Sciatic nerve (tissue), 2 donors: ENCODE results near the gene TNK2. TPM values are rescaled to one million over a fixed set of nuclear protein-coding genes. Genes with fewer than 3 reads are reported as not detected.
"Not testable (repeated sequence)": the region's sequence is repeated elsewhere in the genome, so short reads cannot be mapped to it uniquely, and the experiment has no call there.

ENCODE experiments used
- ATAC-seq: fragments of 200-7000 bp; cut with Tn5 transposase; one replicate; pipeline ENCODE4 v1.9.1; 2020; ENCODE audit warnings: mild to moderate bottlenecking, moderate library complexity
- DNase-seq: peaks from one replicate; pipeline ENCODE4 v3.0.0-alpha.2; 2020; ENCODE audit warnings: low spot score
- intact Hi-C: fragments of 100-400 bp; cut with DNase I; formaldehyde crosslinking; loops from one replicate; pipeline ENCODE4 v1.14.2; 2022
- total RNA-seq: library from RNA; stranded (reverse); fragmentation: NEBNext Ultra II Directional; extraction: Animal tissue kit (Norgen Biotek cat#: 25700); gene quantifications from one replicate; pipeline ENCODE4 v1.2.1, GENCODE V29; 2021
- donor health status: DM: no; HTN: no; CAD: no.
- donor health status: DM: no; HTN: no; CAD: no.

TNK2 gene
- total RNA-seq, 1 donor from 2014 or later, result 72.0 TPM

GRCh38 chr3:195876297-195877064, 31.9 kb downstream of the TNK2 start:
- ATAC-seq, result no peak
- DNase-seq, result no peak
- intact Hi-C loops, result no loop called here

GRCh38 chr3:195875482-195876236, 32.7 kb downstream of the TNK2 start:
- no peak for ATAC-seq
- intact Hi-C loops, result no loop called here
- no peak for DNase-seq

DNA sequence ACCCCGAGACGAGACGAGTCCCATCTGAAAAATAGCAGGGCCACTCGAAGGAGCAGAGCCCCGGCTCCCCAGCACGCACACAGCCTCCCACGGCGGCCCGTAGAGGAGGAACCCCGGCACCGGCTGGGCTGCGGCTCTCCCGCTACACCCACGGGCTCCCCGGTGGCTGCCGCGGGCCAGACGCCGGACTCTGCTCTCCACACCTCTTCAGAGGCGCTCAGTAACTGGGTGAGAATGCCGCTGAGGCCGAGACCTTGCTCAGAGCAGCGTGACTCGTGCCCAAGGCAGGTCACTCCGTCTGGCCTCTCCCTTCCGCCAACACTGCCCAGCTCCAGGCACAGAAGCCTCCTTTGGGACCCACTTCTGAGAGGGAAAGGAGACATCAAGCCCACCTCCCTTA, 34.4 kb downstream of the TNK2 start:
- DNase-seq (no peak), ATAC-seq (no peak)
- intact Hi-C loops, result no loop called here

DNA sequence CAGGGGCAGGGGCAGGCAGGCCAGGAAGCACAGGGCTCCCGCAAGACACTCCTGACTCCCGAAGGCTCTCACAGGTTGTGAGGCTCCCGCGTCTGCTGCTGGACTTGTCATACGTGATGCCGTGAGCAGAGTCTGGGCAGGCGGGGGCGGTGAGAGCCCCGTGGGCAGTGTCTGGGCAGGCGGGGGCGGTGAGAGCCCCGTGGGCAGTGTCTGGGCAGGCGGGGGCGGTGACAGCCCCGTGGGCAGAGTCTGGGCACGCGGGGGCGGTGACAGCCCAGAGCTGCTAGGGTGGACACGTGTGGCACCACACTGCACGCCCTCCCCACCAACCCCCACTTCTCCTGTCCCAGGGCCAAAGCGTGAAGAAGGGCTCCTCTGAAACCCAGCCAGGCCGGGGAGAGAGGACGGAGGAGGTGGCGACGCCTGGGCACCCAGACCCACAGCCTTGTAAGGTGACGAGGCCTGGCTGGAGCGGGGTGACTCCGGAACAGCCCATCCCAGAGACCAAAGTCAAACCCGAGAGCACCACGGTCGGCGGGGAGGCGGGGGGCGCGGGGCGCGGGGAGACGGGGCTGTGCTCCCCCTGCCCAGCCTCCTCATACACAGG, 35.0 kb downstream of the TNK2 start:
- ATAC-seq (no peak), DNase-seq (no peak)
- intact Hi-C loops, result no loop called here

DNA sequence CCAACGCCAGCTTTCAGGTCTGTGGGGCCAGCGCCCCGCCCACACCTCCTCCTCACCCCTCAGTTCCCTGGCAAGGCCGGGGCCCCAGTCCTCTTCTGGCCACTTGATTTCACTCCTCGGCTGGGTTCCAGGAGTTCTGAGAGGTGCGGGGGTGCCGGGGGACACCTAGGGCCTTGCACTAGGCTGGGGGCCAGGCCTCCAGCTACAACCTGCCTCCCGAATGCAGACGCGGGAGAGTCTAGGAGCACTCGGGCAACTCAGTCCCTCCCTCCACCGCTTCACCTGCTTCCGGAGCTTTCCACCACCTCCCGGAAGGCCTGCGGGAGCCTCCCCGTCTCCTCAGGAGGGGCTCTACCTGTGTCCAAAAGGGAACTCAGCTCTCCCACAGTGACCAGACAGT, 35.6 kb downstream of the TNK2 start:
- intact Hi-C loops, result no loop called here
- DNase-seq, result no peak
- no peak for ATAC-seq

DNA sequence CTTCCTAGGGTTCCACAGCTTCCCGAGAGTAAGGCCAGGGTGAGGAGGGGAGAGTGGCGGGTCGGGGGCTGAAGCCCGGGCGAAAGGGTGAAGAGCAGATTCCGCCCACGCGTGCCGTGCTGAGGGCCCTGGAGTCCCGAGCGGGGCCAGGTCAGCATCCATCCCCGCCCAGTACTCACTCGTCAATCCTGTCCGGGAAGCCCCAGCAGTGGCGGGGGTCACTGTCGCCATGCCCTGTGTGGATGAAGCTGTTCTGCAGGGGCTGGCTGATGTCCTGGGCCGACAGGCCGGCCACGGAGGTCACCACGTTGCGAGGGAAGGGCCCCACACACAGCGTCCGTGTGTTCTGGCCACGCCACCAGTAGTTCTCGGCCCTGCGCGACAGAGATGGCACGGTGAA, 36.3 kb downstream of the TNK2 start:
- DNase-seq (no peak), ATAC-seq (no peak)
- intact Hi-C loops, result no loop called here

DNA sequence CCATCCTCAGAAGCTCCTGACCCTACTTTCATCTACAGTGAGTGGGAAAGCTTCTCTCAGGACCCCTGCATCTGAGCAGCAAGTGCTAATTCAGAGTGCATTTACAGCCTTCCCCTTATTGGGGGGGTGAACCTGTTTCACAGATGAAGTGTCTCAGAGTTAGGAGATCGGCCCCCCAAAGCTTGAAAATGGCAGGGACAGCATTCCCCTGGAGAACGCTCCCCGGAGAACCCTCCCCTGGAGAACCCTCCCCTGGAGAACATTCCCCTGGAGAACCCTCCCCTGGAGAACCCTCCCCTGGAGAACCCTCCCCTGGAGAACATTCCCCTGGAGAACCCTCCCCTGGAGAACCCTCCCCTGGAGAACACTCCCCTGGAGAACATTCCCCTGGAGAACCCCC, 36.7 kb downstream of the TNK2 start:
- ATAC-seq, DNase-seq, intact Hi-C loops: not testable (repeated sequence)

DNA sequence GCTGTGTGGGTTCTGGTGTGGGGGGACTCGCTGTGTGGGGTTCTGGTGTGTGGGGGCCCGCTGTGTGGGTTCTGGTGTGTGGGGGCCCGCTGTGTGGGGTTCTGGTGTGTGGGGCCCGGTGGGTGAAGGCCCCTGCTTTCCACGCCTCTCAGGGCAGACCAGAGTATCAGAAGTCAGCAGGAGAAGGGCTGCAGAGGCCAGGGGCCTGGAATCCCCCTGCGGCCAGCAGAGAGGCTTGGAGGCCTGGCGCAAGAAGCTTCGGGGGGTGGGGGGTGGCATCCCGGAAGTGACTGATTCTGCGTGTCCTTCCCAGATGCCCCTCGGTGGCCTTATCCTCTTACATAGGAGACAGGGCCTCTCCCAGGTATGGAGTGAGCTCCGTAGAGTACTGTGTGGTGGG, 37.4 kb downstream of the TNK2 start:
- DNase-seq (no peak), ATAC-seq (no peak)
- intact Hi-C loops, result no loop called here

GRCh38 chr3:195870442-195870841, 37.9 kb downstream of the TNK2 start:
- DNase-seq (no peak), ATAC-seq (no peak)
- intact Hi-C loops, result no loop called here

GRCh38 chr3:195869413-195870001, 38.8 kb downstream of the TNK2 start:
- DNase-seq (no peak), ATAC-seq (no peak)
- intact Hi-C loops, result no loop called here

DNA sequence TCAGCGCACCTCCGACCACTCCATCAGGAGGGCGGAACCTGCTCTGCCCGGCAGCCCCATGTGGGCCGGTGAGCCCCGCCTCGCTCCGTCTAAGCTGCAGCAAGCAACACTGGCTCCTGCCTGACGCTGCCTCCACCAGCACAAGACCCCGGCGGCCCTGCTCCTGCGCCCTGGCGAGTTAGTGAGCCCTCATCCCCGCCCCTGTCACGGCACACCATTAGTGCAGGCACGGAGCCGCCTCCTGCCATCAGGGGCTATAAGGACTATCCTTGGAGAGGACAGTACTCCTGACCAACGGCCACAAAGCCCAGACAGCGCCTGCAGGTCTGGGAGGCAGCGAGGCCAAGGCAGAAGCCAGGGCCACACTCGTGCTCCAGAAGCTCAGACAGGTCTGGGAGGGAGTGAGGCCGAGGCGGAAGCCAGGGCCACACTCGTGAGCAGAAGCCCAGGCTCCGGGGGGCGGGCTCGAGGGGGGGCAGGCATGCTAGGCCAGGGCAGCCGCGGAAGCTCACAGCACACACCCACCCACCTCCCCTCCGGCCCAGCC, 39.4 kb downstream of the TNK2 start:
- DNase-seq (peak; percentile 57), ATAC-seq (no peak)
- intact Hi-C loops, result no loop called here

- ATAC-seq, result no peak
- no peak for DNase-seq
- intact Hi-C loops, result no loop called here
Observed at GRCh38 chr3:195868336-195868865, 40.0 kb downstream of the TNK2 start.

DNA sequence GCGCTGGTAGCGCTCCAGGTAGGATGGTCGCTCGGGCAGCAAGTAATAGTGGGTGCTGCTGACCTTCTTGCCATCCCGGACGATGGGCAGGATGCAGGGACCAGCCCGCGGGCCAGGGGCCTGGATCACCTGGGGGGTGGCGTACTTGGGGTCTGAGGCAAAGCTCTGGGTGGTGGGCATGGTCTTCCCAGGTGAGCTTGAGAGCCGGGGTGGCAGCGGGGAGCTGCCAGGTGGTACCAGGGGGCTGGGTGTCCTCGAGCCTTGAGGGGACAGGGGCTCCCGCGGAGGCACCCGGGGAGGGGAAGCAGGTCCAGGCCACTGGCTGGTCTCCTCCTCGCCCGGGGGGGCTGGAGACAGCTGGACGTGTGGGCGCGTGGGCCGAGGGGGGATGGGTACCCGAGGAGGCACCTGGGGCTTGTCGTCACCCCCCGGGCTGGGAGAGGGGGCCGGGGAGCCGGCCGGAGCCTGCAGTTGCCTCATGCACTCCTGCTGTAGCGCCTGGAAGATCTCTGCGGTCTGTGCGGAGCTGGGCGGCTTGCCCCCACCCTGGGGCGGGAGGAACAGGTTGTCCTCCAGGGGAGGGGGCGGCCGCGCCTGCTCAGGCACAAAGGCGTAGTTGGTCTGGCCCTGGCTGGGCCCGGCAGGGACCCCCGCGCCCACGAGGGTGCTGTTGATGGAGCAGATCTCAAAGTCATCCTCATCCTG, 40.6 kb downstream of the TNK2 start:
- ATAC-seq (no peak), DNase-seq (no peak)
- intact Hi-C loops, result no loop called here

- ATAC-seq, result no peak
- no peak for DNase-seq
- intact Hi-C loops, result no loop called here
Observed at GRCh38 chr3:195866686-195867511, 41.5 kb downstream of the TNK2 start.

DNA sequence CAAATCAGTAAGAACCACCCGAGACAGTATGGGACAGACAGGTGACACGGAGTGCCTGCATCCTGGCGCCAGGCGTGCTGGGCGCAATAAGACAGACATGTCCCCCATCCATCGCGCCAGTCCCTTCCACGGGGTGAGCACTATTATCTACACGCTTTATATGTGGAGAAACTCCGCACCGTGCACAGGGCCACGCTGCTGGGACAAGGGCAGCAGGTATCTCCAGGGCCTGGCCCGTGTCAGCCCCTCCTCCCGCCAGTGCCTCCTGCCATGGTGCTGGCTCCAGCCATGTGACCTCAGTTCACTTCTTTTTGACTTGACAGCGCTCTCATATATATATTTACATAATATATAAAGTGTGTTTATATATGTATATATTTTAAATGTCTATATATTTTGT, 42.6 kb downstream of the TNK2 start:
- DNase-seq, result no peak
- no peak for ATAC-seq
- intact Hi-C loops, result no loop called here

GRCh38 chr3:195863121-195864061, 45.0 kb downstream of the TNK2 start:
- DNase-seq (peak; percentile 93), ATAC-seq (peak; percentile 95)
- intact Hi-C loops, result loop anchor here (2.0 to 5.0 kb wide), 2 partner anchors 31 to 54 kb away; no protein-coding TSS in a partner anchor

GRCh38 chr3:195862318-195862717, 46.0 kb downstream of the TNK2 start:
- intact Hi-C loops, result loop anchor here (2.0 to 5.0 kb wide), 2 partner anchors 32 to 55 kb away; no protein-coding TSS in a partner anchor
- DNase-seq, ATAC-seq: not testable (repeated sequence)
